Neural cell (in vitro differentiated cells): ENCODE results near the gene F2.

Source experiments
- CTCF ChIP-seq: fragments of 450-650 bp; IDR thresholded peaks from 2 replicates; pipeline ENCODE4 v1.5.1; 2014; ENCODE audit warnings: antibody characterized with exemption, mild to moderate bottlenecking, moderate library complexity; ENCODE audit not compliant: poor library complexity, severe bottlenecking
- RAD21 ChIP-seq: fragments of 450-650 bp; conservative IDR thresholded peaks from 2 replicates; pipeline ENCODE4 v1.6.1; 2014; ENCODE audit warnings: antibody characterized with exemption, mild to moderate bottlenecking, moderate library complexity

- TF ChIP-seq CTCF, result no peak
- no peak for TF ChIP-seq RAD21
Measured at GRCh38 chr11:46724088-46724487, 5.1 kb downstream of the F2 start.
